ENCODE results near the gene FRS2.

DNA sequence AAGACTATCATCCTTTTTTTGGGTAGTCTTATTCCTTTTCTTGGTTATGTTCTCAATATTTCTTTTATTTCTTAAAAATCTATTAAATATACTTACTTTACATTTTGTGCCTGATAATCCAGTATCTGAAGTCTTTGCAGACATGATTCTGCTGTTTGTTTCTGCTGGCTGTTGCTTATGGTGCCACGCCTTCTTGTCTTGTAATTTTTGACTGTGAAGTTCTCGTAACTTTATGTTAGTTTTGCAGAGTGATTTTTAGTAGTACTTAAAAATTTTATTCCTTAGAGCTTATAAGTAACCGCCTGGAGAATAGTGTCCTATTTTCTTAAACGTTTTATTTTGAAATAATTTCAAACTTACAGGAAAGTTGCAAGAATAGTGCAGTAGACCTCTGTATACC is 10.5 kb downstream of the FRS2 start:
- TF ChIP-seq EP300 (IDR thresholded peaks at IDR 0.05) (no peak), POLR2A (IDR thresholded peaks at IDR 0.05) (no peak)

Data from gastroesophageal sphincter (tissue), 2 donors.